Stimulated activated CD4-positive, alpha-beta T cell treated with anti-CD3 and anti-CD28 coated beads, Interleukin-15, amount 100 ng/mL, for 48 hours (primary cell): ENCODE results near the gene BCAM.
"Not testable (repeated sequence)": the region's sequence is repeated elsewhere in the genome, so short reads cannot be mapped to it uniquely, and the experiment has no call there.

Source experiments
- DNase-seq, 2 donors: peaks; one replicate each; pipeline ENCODE4 v3.0.0-alpha.2; 2020; ENCODE audit warnings: low read depth in 2 of 2

Gene BCAM, protein sequence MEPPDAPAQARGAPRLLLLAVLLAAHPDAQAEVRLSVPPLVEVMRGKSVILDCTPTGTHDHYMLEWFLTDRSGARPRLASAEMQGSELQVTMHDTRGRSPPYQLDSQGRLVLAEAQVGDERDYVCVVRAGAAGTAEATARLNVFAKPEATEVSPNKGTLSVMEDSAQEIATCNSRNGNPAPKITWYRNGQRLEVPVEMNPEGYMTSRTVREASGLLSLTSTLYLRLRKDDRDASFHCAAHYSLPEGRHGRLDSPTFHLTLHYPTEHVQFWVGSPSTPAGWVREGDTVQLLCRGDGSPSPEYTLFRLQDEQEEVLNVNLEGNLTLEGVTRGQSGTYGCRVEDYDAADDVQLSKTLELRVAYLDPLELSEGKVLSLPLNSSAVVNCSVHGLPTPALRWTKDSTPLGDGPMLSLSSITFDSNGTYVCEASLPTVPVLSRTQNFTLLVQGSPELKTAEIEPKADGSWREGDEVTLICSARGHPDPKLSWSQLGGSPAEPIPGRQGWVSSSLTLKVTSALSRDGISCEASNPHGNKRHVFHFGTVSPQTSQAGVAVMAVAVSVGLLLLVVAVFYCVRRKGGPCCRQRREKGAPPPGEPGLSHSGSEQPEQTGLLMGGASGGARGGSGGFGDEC

DNA sequence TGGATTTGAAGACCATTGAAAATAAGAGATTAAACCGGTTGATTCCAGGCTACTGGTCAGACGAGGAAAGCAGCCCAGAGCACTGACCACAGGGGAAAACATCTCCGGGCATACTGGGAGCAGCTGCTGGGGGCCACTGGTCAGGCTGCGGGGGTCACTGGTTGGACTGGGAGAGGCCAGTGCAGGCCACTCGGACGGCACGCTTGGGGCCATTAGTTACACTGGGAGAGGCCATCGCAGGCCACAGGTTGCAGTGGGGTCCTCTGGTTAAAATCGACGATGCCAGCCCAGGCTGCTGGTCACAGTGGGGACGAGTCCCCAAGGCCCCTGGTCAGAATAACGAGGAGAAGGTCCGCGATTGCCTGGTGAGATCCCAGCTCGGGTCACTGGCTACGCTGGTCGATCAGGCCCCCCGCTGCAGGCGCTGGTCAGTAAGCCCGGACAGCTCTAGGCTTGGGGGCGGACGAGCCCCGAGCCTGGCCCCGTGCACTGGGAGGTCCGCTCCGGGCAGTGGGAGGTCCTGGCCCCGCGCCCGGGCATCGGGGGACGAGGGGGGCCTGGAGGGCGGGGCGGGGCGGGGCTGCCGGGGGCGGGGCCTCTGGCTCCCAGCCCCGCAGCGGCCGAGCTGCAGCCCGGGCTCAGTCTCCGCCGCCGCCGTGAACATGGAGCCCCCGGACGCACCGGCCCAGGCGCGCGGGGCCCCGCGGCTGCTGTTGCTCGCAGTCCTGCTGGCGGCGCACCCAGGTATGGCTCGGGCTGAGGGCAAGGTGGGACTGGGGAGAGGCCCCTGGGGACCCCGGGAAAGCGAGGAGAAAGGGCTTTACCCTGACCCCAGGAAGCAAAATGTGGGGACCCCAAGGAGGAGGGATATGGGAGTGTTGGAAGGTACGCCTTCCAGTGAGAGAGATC is at the start of gene BCAM:
Gene BCAM, plus strand, starts transcription at position 641 of the 909 bp plus-strand sequence. Its CDS starts 22 bp downstream, at position 663.
- DNase-seq = no peak

DNA sequence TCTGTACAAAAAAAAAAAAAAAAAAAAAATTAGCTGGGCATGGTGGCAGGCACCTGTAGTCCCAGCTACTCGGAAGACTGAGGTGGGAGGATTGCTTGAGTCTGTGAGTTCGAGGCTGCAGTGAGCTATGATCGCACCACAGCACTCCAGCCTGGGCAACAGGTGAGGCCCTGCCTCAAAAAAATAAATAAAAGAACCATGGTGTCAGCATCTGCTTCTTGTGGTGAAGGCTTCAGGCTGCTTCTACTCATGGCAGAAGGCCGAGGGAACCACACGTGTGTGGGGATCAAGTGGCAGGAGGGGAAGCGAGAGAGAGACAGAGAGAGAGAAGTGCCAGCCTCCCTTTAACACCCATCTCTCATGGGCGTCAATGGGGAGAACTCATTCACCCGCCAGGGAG is 46.9 kb upstream of the BCAM start:
- DNase-seq = no peak

DNA sequence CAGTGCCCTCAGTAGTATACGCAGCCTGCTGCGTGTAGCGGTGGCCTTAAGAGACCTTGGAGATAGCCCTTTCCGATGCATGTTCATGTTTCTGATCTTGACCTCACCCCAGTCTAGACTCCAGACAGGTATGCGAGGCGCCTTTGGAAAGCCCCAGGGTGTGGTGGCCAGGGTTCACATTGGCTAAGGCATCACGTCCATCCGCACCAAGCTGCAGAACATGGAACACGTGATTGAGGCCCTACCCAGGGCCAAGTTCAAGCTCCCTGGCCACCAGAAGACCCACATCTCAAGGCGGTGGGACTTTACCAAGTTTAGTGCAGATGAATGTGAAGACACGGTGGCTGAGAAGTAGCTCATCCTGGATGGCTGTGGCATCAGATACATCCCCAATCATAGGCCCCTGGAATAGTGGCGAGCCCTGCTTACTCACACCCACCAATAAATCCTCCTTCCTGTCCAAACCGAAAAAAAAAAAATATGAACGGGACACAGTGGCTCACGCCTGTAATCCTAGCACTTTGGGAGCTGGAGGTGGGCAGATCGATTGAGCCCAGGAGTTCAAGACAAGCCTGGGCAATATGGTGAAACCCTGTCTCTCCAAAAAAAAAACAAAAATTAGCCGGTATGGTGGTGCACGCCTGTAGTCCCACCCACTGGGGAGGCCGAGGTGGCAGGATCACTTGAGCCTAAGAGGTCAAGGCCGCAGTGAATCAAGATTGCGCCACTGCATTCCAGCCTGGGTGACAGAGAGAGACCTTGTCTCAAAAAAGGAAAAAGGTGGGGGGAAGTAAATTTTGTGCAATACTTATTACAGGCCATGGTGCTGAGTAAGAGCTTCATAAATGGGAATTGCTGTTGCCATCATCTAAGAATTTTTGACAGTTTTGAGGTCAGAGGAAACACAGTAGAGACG is 43.6 kb upstream of the BCAM start:
- no peak for DNase-seq

DNA sequence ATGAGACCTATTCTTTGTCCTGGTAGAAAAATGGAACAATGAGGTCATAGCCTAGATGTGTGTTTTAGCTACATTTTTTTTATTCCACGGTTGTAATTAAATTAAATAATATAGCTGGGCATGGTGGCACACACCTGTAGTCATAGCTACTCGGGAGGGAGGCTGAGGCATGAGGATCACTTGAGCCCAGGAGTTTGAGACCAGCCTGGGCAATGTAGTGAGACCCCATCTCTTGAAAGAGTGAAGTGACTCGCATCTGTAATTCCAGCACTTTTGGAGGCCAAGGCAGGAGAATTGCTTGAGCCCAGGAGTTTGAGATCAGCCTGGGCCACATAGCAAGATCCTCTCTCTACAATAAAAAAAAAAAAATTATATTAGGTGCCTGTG is 43.0 kb upstream of the BCAM start:
- no peak for DNase-seq

DNA sequence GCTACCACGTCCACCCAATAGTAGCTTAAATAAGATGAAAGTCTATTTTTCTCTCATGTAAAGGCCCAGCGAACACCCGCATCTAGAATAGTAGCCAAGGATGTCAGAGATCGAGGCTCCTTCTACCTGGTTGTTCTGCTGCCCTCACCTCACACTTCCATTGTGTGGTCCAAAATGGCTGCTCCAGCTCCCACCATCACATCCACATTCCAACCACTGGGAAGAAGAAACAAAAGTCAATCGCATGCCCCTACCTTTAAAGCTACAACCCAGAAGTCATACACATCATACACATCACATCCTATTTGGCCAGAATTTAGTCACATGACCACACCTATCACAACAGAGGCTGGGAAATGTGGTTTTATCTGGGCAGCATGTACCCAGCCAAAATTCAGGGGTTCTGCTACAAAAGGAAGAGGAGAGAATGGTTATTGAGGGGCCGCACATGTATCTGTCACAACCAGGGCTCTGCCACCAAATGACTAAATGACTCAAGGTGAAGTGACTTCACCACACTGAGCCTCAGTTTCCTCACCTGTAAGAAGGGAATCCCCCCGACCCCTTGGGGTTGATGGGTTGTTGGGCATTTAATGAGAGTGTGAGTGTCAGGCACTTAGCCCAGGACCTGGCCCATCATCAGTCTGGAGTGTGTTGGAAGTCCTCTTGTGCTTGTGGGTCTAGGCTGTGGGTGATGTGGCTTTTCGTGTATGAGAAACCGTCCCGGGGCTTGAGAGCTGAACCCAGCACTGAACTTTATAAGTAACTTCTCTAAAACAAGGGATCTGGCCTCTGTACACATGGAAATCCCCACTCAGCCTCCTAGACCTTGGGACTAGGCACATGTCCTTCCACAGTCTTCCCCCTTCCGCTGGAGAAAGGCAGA is 41.4 kb upstream of the BCAM start:
- DNase-seq = no peak

DNA sequence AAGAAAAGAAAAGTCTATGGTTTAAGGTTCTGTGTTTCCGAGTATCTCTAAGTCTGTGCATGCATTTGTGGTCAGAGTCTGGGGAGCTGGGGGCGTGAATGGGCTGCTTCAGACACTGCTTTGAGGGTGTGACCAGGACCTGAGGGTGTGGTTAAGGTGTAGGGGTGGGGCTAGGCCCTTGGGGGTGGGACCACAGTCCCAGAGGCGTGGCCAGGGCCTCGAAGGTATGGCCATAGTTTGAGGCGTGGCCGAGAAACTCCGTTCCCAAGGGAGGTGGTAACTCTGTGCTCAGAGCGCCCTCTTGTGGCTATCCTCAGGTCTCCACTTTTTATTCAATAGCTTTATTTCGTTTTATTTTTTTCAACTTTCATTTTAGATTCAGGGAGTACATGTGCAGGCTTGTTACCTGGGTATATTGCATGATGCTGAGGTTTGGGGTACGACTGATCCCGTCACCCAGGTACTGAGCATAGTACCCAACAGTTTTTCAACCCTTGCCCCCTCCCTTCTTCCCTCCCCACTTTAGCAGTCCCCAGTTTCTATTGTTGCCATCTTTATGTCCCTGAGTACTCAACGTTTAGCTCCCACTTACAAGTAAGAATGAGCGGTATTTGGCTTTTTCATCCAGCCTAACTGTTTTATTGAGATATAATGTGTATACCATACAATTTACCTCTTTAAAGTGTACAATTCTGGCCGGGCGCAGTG is 38.2 kb upstream of the BCAM start:
- DNase-seq = peak; percentile 96 to 98

DNA sequence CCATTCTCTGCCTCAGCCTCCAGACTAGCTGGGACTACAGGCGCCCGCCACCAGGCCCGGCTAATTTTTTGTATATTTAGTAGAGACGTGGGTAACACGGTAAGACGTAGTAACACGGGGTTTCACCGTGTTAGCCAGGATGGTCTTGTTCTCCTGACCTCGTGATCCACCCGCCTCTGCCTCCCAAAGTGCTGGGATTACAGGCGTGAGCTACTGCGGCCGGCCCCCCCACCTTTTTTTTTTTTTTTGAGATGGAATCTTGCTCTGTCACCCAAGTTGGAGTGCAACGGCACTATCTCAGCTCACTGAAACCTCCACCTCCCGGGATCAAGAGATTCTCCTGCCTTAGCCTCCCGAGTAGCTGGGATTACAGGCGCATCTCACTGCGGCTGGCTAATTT is 36.8 kb upstream of the BCAM start:
- DNase-seq = not testable (repeated sequence)

DNA sequence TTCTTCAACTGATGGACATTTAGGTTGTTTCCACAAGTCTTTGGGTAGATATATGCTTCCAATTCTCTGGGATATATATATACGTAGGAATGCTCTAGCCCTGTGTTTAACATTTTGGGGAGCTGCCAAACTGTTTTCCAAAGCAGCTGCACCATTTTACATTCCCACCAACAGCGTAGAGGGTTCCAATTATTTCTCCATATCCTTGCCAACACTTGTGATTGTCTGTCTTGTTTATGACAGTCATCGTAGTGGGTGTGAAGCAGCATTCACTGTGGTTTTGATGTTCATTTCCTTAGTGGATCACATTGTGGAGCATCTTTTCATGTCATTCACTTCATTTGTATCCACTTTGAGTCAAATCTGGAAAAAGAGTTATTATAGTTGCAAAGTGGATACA is 35.9 kb upstream of the BCAM start:
- DNase-seq = no peak

DNA sequence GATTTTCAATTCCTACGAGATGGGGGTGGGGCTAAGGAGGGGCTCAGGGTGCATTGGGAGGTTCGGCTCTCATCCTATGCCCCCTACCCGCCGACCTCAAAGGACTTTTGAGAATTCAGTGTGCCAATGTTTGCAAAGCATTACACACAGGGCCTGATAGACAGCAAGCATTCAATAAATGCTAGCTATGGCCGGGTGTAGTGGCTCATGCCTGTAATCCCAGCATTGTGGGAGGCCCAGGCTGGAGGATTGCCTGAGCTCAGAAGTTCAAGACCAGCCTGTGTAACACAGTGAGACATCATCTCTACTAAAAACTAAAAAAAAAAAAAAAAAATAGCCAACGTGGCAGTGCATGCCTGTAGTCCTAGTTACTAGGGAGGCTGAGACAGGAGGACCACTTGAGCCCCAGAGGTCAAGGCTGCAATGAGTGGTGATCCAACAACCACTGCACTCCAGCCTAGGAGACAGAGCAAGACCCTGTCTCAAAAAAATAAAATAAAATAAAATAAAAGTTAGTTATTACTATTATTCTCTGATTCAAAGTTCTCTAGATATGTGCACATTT is 33.1 kb upstream of the BCAM start:
- DNase-seq = no peak

DNA sequence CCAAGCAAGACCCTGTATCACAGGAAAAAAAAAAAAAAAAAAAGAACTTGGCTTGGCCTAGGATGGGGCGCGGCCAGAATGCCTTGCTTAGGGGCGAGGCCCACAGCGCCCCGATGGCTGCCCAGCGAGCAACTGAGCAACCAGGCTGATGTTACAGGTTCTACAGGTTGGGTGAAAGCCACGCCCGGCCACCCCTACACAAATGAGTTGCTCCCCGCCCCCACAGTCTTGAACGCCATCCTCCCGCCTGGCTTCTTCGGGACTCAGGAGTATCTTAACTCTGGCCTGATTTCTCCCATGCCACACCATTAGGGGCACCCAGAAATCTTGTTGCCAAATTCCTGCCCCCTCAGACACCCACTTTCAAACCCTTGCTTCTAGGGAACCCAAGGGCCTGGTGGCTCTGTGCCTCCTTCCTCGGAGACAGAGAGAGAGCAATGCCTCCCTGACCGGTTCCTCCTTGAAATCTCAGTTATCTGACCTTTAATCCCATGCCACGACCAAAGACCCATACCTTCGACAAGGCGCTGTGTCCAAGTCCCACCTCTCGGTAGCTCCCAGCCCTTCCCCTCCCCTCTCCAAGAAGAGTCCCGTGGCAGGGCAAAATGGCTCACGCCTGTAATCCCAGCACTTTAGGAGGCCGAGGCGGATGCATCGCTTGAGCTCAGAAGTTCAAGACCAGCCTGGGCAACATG is 32.4 kb upstream of the BCAM start:
- no peak for DNase-seq

DNA sequence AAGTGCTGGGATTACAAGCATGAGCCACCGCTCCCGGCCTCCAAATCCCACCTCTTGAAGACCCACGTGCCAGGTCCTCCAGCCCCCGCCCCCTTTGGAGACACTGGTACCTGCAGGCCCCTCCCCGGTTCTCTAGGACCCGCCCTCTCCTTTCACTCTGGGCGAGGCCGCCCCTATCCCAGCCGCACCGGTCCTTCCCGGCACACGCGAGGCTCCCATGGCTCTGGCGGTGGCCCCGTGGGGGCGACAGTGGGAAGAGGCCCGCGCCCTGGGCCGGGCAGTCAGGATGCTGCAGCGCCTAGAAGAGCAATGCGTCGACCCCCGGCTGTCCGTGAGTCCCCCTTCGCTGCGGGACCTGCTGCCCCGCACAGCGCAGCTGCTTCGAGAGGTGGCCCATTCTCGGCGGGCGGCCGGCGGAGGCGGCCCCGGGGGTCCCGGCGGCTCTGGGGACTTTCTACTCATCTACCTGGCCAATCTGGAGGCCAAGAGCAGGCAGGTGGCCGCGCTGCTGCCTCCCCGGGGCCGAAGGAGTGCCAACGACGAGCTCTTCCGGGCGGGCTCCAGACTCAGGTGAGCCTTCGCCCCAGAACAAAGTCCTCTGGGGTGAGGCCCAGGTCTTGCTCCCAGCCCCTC is 31.1 kb upstream of the BCAM start, which contains the start of gene CBLC:
Gene CBLC, plus strand, starts transcription at position 176 of the 633 bp plus-strand sequence. Its CDS starts 42 bp downstream, at position 218.
- DNase-seq = no peak

DNA sequence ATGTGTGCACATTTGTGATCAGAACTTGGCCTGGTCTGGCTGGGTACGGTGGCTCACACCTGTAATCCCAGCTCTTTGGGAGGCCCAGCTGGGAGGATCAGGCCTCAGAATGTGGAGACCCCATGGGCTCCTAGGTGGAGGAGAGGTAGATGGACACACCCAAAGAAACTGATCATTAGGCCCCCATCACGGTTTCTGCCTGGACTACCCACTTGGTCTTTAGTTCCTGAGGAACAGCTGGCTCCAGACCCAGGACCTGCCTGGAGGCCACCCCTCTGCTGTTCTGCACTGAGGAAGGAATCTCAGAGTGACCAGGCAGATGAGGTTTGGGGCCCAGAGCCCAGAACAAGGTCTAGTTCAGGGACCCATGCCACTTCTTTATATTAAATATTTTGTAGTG is 29.8 kb upstream of the BCAM start:
- no peak for DNase-seq

DNA sequence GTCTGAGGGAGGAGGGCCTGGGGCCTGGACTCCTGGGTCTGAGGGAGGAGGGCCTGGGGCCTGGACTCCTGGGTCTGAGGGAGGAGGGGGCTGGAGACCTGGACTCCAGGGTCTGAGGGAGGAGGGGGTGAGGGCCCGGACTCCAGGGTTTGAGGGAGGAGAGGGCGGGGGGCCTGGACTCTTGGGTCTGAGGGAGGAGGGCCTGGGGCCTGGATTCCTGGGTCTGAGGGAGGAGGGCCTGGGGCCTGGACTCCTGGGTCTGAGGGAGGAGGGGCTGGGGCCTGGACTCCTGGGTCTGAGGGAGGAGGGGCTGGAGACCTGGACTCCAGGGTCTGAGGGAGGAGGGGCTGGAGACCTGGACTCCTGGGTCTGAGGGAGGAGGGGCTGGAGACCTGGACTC is 27.2 kb upstream of the BCAM start:
- not testable (repeated sequence) for DNase-seq

DNA sequence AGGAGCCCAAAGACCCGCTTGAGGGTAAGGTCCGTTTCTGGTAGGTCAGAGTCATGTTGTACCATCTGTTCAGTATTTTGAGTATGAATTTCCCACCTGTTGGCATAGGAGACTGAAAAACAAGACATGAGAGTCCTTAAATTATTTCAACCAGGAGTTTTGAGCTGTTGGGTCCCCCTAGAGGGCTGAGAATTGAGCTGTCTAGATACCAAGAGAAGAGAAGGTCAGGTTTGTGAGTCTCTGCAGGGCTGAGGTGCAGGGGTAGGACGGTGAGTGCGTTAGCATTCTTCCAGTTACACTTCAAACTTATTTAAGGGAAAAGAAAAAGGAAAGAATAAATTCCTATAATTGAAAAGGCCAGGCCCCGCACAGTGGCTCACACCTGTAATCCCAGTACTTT is 26.2 kb upstream of the BCAM start:
- no peak for DNase-seq

DNA sequence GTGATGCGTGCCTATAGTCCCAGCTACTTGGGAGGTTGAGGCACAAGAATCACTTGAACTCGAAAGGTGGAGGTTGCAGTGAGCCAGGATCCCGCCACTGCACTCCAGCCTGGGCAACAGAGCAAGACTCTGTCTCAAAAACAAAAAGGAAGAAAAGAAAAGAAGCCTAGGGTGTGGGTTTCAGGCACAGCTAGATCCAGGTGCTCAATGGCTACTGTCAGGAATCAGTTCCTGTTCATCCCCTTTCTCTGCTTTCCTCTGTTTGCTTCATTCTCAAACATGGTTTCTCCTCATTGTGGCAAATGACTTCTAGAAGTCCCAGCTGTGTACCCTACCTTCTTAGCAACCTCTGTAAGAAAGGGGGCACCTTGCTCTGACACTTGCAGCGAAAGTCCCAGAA is 25.4 kb upstream of the BCAM start:
- no peak for DNase-seq

DNA sequence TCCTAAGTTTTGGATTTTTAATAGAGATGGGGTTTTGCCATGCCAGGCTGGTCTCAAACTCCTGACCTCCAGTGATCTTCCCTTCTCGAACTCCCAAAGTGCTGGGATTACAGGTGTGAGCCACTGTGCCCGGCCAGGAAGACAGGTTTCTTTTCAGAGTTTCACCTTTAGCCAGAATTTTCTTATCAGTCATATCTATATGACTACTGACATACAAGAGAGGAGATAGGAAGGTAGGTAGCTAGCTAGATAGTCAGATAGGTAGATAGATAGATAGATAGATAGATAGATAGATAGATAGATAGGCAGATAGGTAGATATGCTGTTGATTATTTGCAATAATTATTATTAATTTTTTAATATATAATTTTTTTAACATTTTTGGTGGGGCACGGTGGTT is 23.6 kb upstream of the BCAM start:
- DNase-seq = no peak

DNA sequence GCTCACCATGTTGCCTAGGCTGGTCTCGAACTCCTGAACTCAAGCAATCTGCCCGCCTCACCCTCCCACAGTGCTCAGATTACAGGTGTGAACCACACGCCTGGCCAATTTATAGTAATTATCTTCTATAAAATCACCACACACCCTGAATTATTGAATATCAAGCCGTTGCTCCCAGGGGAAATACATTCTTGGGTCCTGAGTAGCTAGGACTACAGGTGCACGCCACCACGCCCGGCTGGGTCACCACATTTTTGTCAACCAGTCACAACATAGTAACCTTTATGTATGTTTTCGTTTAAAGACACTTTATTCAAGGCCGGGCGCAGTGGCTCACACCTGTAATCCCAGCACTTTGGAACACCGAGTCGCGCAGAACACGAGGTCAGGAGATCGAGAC is 22.9 kb upstream of the BCAM start:
- no peak for DNase-seq

DNA sequence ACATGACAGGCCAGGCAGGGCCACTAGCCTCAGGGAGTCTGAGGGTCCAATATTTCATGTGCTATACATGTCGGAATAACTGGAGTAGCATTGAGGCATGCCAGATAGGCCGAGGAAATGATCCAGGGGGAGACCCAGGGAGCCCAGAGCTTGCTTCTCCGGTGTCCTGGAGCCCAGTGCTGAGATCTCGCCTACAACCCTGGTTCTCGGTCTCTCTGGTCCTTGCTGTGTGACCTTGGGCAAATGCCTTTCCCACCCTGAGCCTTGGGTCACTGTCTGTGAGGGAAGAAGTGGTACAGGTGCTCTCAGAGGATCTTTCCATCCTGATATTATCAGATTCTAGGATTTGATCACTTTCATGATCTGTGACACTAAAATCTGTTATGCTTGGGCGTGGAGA is 19.9 kb upstream of the BCAM start:
- DNase-seq = no peak
